ENCODE data around the gene BPNT1.
A peak's percentile ranks its signal among the peaks of the same experiment; 100 is the strongest.
"Not testable (repeated sequence)": the region's sequence is repeated elsewhere in the genome, so short reads cannot be mapped to it uniquely, and the experiment has no call there.

The BPNT1 gene

GRCh38 chr1:220113136-220113695 is 23.6 kb upstream of the BPNT1 start:
- H3K36me3 ChIP-seq (ENCODE audit: insufficient read depth, low read length), result peaks cover 32% of the 10 kb centered on the region
- no peaks in the 10 kb centered on the region for H3K9me3 ChIP-seq (replicated peaks; ENCODE audit: low read length)
- H3K4me2 ChIP-seq (ENCODE audit: low read length), result no peak overlapping the region
- no peak overlapping the region for H3K4me3 ChIP-seq (ENCODE audit: low read length)
- H3K27me3 ChIP-seq (ENCODE audit: control insufficient read depth, insufficient read depth, low read length), result no peaks in the 10 kb centered on the region
- no peaks in the 10 kb centered on the region for H3K4me1 ChIP-seq (ENCODE audit: control insufficient read depth, insufficient read depth, low read length)
- no peak overlapping the region for H3K9ac ChIP-seq (ENCODE audit: low read depth, low read length)

- peaks cover 33% of the 10 kb centered on the region for H3K36me3 ChIP-seq (ENCODE audit: insufficient read depth, low read length)
- H3K9ac ChIP-seq (ENCODE audit: low read depth, low read length); H3K4me1 ChIP-seq (ENCODE audit: control insufficient read depth, insufficient read depth, low read length); H3K4me2 ChIP-seq (ENCODE audit: low read length); H3K9me3 ChIP-seq (replicated peaks; ENCODE audit: low read length); H3K4me3 ChIP-seq (ENCODE audit: low read length); H3K27me3 ChIP-seq (ENCODE audit: control insufficient read depth, insufficient read depth, low read length): not testable (repeated sequence)
Observed at GRCh38 chr1:220112600-220112999, 23.0 kb upstream of the BPNT1 start.

GRCh38 chr1:220110473-220110872 is 20.9 kb upstream of the BPNT1 start:
- H3K9ac ChIP-seq (ENCODE audit: low read depth, low read length); H3K9me3 ChIP-seq (replicated peaks; ENCODE audit: low read length); H3K27me3 ChIP-seq (ENCODE audit: control insufficient read depth, insufficient read depth, low read length); H3K4me1 ChIP-seq (ENCODE audit: control insufficient read depth, insufficient read depth, low read length); H3K4me3 ChIP-seq (ENCODE audit: low read length); H3K4me2 ChIP-seq (ENCODE audit: low read length): not testable (repeated sequence)
- H3K36me3 ChIP-seq (ENCODE audit: insufficient read depth, low read length), result peaks cover 44% of the 10 kb centered on the region

- no peak overlapping the region for H3K9ac ChIP-seq (ENCODE audit: low read depth, low read length)
- peaks cover 64% of the 10 kb centered on the region for H3K36me3 ChIP-seq (ENCODE audit: insufficient read depth, low read length)
Observed at GRCh38 chr1:220099826-220100225, 10.2 kb upstream of the BPNT1 start.

GRCh38 chr1:220094016-220094911 is 4.7 kb upstream of the BPNT1 start, which contains the start of gene IARS2:
Gene IARS2, plus strand, starts transcription at chr1:220094132. Its CDS starts 85 bp downstream, at chr1:220094217.
- peaks cover 19% of the 10 kb centered on the region for H3K36me3 ChIP-seq (ENCODE audit: insufficient read depth, low read length)
- H3K4me2 ChIP-seq (ENCODE audit: low read length), result peak within 1 kb of the TSS; percentile 89
- peaks cover 16% of the 10 kb centered on the region for H3K4me1 ChIP-seq (ENCODE audit: control insufficient read depth, insufficient read depth, low read length)
- H3K4me3 ChIP-seq (ENCODE audit: low read length), result peak within 1 kb of the TSS; percentile 97
- no peaks in the 10 kb centered on the region for H3K9me3 ChIP-seq (replicated peaks; ENCODE audit: low read length)
- H3K9ac ChIP-seq (ENCODE audit: low read depth, low read length), result peak within 1 kb of the TSS; percentile 85
- H3K27me3 ChIP-seq (ENCODE audit: control insufficient read depth, insufficient read depth, low read length), result no peaks in the 10 kb centered on the region

More at GRCh38 chr1:220099826-220100225, 10.2 kb upstream of the BPNT1 start:
- Histone ChIP-seq H3K4me3 (ENCODE audit: low read length) (no peak overlapping the region), H3K4me2 (ENCODE audit: low read length) (no peak overlapping the region), H3K9me3 (replicated peaks; ENCODE audit: low read length) (no peaks in the 10 kb centered on the region), H3K4me1 (ENCODE audit: control insufficient read depth, insufficient read depth, low read length) (peaks cover 10% of the 10 kb centered on the region), H3K27me3 (ENCODE audit: control insufficient read depth, insufficient read depth, low read length) (no peaks in the 10 kb centered on the region)

- peaks cover 16% of the 10 kb centered on the region for H3K36me3 ChIP-seq (ENCODE audit: insufficient read depth, low read length)
- no peaks in the 10 kb centered on the region for H3K27me3 ChIP-seq (ENCODE audit: control insufficient read depth, insufficient read depth, low read length)
- H3K9ac ChIP-seq (ENCODE audit: low read depth, low read length), result no peak overlapping the region
- peaks cover 16% of the 10 kb centered on the region for H3K4me1 ChIP-seq (ENCODE audit: control insufficient read depth, insufficient read depth, low read length)
- H3K4me3 ChIP-seq (ENCODE audit: low read length), result no peak overlapping the region
- no peaks in the 10 kb centered on the region for H3K9me3 ChIP-seq (replicated peaks; ENCODE audit: low read length)
- H3K4me2 ChIP-seq (ENCODE audit: low read length), result no peak overlapping the region
Observed at GRCh38 chr1:220093361-220094015, 3.9 kb upstream of the BPNT1 start.

- Histone ChIP-seq H3K9ac (ENCODE audit: low read depth, low read length) (no peak overlapping the region), H3K36me3 (ENCODE audit: insufficient read depth, low read length) (peaks cover 10% of the 10 kb centered on the region), H3K27me3 (ENCODE audit: control insufficient read depth, insufficient read depth, low read length) (no peaks in the 10 kb centered on the region), H3K4me3 (ENCODE audit: low read length) (no peak overlapping the region), H3K4me2 (ENCODE audit: low read length) (no peak overlapping the region), H3K4me1 (ENCODE audit: control insufficient read depth, insufficient read depth, low read length) (peaks cover 16% of the 10 kb centered on the region), H3K9me3 (replicated peaks; ENCODE audit: low read length) (no peaks in the 10 kb centered on the region)
Observed at GRCh38 chr1:220092694-220093093, 3.1 kb upstream of the BPNT1 start.

- H3K4me2 ChIP-seq (ENCODE audit: low read length); H3K4me1 ChIP-seq (ENCODE audit: control insufficient read depth, insufficient read depth, low read length); H3K9ac ChIP-seq (ENCODE audit: low read depth, low read length); H3K27me3 ChIP-seq (ENCODE audit: control insufficient read depth, insufficient read depth, low read length); H3K36me3 ChIP-seq (ENCODE audit: insufficient read depth, low read length); H3K9me3 ChIP-seq (replicated peaks; ENCODE audit: low read length); H3K4me3 ChIP-seq (ENCODE audit: low read length): not testable (repeated sequence)
Observed at GRCh38 chr1:220086261-220086686, 3.3 kb downstream of the BPNT1 start.

GRCh38 chr1:220084460-220084859 is 5.1 kb downstream of the BPNT1 start:
- Histone ChIP-seq H3K36me3 (ENCODE audit: insufficient read depth, low read length) (no peaks in the 10 kb centered on the region), H3K9ac (ENCODE audit: low read depth, low read length) (no peak overlapping the region), H3K9me3 (replicated peaks; ENCODE audit: low read length) (no peaks in the 10 kb centered on the region), H3K4me1 (ENCODE audit: control insufficient read depth, insufficient read depth, low read length) (peaks cover 3% of the 10 kb centered on the region), H3K27me3 (ENCODE audit: control insufficient read depth, insufficient read depth, low read length) (no peaks in the 10 kb centered on the region), H3K4me3 (ENCODE audit: low read length) (no peak overlapping the region), H3K4me2 (ENCODE audit: low read length) (no peak overlapping the region)

- Histone ChIP-seq H3K4me3 (ENCODE audit: low read length) (no peak overlapping the region), H3K4me2 (ENCODE audit: low read length) (no peak overlapping the region), H3K27me3 (ENCODE audit: control insufficient read depth, insufficient read depth, low read length) (no peaks in the 10 kb centered on the region), H3K4me1 (ENCODE audit: control insufficient read depth, insufficient read depth, low read length) (no peaks in the 10 kb centered on the region), H3K36me3 (ENCODE audit: insufficient read depth, low read length) (peaks cover 9% of the 10 kb centered on the region), H3K9ac (ENCODE audit: low read depth, low read length) (no peak overlapping the region), H3K9me3 (replicated peaks; ENCODE audit: low read length) (no peaks in the 10 kb centered on the region)
Observed at GRCh38 chr1:220077887-220078286, 11.7 kb downstream of the BPNT1 start.

- Histone ChIP-seq H3K4me1 (ENCODE audit: control insufficient read depth, insufficient read depth, low read length) (no peaks in the 10 kb centered on the region), H3K9me3 (replicated peaks; ENCODE audit: low read length) (no peaks in the 10 kb centered on the region), H3K27me3 (ENCODE audit: control insufficient read depth, insufficient read depth, low read length) (no peaks in the 10 kb centered on the region), H3K36me3 (ENCODE audit: insufficient read depth, low read length) (peaks cover 16% of the 10 kb centered on the region), H3K9ac (ENCODE audit: low read depth, low read length) (no peak overlapping the region), H3K4me2 (ENCODE audit: low read length) (no peak overlapping the region), H3K4me3 (ENCODE audit: low read length) (no peak overlapping the region)
Observed at GRCh38 chr1:220076861-220077762, 12.5 kb downstream of the BPNT1 start.

All from skeletal muscle satellite cell (primary cell).